ENCODE results near the gene ONECUT2. TPM values are rescaled to one million over a fixed set of nuclear protein-coding genes. Genes with fewer than 3 reads are reported as not detected.

ONECUT2 gene
- total and polyA plus RNA-seq, 9 of the 15 experiments (the other 6 are each of a cell fraction or from before 2014, with no cell fraction given): 0.27 to 2.5 (median 0.83) TPM

DNA sequence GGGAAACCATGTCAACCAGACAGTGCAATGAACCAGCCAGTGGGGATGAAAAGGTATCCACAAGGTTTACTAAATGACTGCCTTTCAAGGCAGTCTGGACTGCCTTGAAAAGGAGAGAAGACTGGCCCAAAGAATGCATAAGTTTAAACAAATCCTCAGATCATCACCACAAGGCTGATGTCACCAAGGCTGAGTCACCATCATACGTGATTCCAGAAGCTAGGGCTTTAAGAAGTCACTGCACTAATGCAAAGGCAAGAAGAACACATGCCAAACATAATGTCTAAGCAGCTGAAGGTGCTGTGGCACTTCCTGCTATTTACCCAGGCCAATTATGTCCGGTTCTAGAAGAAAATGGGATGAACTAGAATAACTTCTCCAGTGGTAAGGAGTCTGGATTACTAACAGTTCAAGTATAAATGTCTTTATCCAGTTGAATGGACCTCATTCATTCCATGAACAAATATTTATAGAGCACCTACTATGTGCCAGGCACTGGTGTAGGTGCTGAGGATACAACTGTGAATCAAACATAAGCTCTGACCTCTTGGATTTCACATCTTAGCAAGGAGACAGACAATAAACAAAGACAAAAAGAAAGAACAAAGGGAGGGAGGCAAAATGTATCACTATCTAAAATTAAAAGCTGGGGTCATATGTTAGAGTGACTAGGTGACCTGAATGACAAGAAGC, 37.6 kb upstream of the ONECUT2 start (continued):
- TF ChIP-seq, protein P1, sequence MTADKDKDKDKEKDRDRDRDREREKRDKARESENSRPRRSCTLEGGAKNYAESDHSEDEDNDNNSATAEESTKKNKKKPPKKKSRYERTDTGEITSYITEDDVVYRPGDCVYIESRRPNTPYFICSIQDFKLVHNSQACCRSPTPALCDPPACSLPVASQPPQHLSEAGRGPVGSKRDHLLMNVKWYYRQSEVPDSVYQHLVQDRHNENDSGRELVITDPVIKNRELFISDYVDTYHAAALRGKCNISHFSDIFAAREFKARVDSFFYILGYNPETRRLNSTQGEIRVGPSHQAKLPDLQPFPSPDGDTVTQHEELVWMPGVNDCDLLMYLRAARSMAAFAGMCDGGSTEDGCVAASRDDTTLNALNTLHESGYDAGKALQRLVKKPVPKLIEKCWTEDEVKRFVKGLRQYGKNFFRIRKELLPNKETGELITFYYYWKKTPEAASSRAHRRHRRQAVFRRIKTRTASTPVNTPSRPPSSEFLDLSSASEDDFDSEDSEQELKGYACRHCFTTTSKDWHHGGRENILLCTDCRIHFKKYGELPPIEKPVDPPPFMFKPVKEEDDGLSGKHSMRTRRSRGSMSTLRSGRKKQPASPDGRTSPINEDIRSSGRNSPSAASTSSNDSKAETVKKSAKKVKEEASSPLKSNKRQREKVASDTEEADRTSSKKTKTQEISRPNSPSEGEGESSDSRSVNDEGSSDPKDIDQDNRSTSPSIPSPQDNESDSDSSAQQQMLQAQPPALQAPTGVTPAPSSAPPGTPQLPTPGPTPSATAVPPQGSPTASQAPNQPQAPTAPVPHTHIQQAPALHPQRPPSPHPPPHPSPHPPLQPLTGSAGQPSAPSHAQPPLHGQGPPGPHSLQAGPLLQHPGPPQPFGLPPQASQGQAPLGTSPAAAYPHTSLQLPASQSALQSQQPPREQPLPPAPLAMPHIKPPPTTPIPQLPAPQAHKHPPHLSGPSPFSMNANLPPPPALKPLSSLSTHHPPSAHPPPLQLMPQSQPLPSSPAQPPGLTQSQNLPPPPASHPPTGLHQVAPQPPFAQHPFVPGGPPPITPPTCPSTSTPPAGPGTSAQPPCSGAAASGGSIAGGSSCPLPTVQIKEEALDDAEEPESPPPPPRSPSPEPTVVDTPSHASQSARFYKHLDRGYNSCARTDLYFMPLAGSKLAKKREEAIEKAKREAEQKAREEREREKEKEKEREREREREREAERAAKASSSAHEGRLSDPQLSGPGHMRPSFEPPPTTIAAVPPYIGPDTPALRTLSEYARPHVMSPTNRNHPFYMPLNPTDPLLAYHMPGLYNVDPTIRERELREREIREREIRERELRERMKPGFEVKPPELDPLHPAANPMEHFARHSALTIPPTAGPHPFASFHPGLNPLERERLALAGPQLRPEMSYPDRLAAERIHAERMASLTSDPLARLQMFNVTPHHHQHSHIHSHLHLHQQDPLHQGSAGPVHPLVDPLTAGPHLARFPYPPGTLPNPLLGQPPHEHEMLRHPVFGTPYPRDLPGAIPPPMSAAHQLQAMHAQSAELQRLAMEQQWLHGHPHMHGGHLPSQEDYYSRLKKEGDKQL (CRISPR knock-in tag; IDR thresholded peaks at IDR 0.05; ENCODE audit: borderline replicate concordance): no peak
- TF ChIP-seq HNRNPUL1 (IDR thresholded peaks at IDR 0.05; ENCODE audit: low read length) (no peak), ATF1 (CRISPR knock-in tag; IDR thresholded peaks at IDR 0.05) (no peak), ATF1 (tag; IDR thresholded peaks at IDR 0.05) (no peak), PRPF4 (IDR thresholded peaks at IDR 0.05; ENCODE audit: insufficient read depth, low read depth, low read length, poor library complexity, severe bottlenecking) (no peak), NRF1 (conservative IDR thresholded peaks at IDR 0.05 in 1 of 2, IDR thresholded peaks at IDR 0.05 in 1 of 2) (no peak), FOXJ2 (tag; IDR thresholded peaks at IDR 0.05) (no peak), NUFIP1 (IDR thresholded peaks at IDR 0.05; ENCODE audit: partially characterized antibody) (no peak), MAZ (CRISPR knock-in tag; conservative IDR thresholded peaks at IDR 0.05 in 1 of 2, IDR thresholded peaks at IDR 0.05 in 1 of 2) (no peak), ZNF766 (CRISPR knock-in tag; conservative IDR thresholded peaks at IDR 0.05) (no peak), CBX8 (IDR thresholded peaks at IDR 0.05; ENCODE audit: borderline replicate concordance, extremely low read depth, low read depth, low read length, poor library complexity, severe bottlenecking) (no peak), JUND (IDR thresholded peaks at IDR 0.05; ENCODE audit: borderline replicate concordance, low read depth, low read length) (peak; percentile 64; the same call in 1 of the 2 replicates), JUND (tag; IDR thresholded peaks at IDR 0.05; ENCODE audit: borderline replicate concordance, low read depth, low read length) (peak; percentile 40; the same call in 1 of the 3 replicates), PHF8 (IDR thresholded peaks at IDR 0.05; ENCODE audit: borderline replicate concordance, low read length) (no peak), JUN (IDR thresholded peaks at IDR 0.05; ENCODE audit: borderline replicate concordance, low read depth, low read length) (0 out of 2 replicates have a peak, but pooled peaks have one; percentile 33), JUN (CRISPR knock-in tag; IDR thresholded peaks at IDR 0.05; ENCODE audit: borderline replicate concordance) (no peak), CEBPB (tag; IDR thresholded peaks at IDR 0.05) (no peak), ERF (CRISPR knock-in tag; IDR thresholded peaks at IDR 0.05) (no peak)
- TF ChIP-seq, protein P2, sequence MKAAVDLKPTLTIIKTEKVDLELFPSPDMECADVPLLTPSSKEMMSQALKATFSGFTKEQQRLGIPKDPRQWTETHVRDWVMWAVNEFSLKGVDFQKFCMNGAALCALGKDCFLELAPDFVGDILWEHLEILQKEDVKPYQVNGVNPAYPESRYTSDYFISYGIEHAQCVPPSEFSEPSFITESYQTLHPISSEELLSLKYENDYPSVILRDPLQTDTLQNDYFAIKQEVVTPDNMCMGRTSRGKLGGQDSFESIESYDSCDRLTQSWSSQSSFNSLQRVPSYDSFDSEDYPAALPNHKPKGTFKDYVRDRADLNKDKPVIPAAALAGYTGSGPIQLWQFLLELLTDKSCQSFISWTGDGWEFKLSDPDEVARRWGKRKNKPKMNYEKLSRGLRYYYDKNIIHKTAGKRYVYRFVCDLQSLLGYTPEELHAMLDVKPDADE (conservative IDR thresholded peaks at IDR 0.05; ENCODE audit: control insufficient read depth, low read depth, low read length): no peak
- TF ChIP-seq, protein P3, sequence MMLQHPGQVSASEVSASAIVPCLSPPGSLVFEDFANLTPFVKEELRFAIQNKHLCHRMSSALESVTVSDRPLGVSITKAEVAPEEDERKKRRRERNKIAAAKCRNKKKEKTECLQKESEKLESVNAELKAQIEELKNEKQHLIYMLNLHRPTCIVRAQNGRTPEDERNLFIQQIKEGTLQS (IDR thresholded peaks at IDR 0.05): peak; percentile 79
- TF ChIP-seq, protein P3 (CRISPR knock-in tag; conservative IDR thresholded peaks at IDR 0.05): no peak
